ENCODE measurements around the gene ZNF790. TPM values are rescaled to one million over a fixed set of nuclear protein-coding genes. Genes with fewer than 3 reads are reported as not detected.
"Not testable (repeated sequence)": the region's sequence is repeated elsewhere in the genome, so short reads cannot be mapped to it uniquely, and the experiment has no call there.

Gene ZNF790
- total RNA-seq (2014; rRNA removed; shearing (Covaris generic)): 0.37 TPM in 1 of 2 replicates, not detected in the other

DNA sequence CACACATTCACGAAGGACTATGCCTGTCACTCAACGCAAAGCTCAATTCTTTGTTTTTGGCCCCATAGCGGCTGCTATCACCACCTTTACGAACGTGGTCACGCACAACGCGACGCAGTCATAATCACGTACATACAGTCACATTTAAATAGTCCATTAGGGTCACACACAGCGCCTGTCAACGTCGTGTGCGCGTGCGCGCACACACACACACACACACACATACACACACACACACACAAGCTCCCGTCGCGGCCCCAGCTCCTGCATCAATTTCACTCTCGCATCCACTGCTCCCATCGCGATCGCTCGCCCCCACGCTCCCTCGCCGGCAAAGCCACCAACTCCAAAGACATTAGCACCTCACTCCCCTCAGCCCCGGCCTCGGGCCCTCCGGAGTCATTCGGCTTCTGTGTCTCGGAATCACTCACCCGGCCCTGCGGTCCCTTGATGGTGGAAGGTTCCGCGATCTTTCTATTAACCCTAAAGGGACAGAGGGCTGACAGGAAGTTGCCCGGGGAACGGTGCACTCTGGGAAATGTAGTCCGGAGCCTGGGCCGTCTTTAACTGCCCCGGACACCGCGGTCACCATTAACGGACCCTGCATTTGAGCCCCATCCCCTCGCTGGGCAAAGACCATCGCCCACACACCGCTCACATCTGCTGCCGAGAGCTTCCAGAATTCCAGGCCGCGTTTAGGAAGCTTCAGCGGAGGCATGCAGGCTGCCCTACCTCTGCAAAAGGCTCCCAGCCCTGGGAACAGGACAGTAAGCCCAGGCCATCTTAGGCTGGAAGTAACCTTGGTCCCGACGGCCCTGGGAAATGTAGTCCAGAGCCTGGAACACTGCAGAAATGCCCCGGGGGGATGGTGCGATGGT is at the start of gene ZNF790:
TSS of gene ZNF790 (minus strand) at position 482 of the 878 bp plus-strand sequence. CDS start 12,768 bp downstream, outside the sequence.
- no peak for DNase-seq (ENCODE audit: low spot score)

- no peak for DNase-seq (ENCODE audit: low spot score)
Observed at GRCh38 chr19:36876993-36877938, 39.1 kb upstream of the ZNF790 start.

DNA sequence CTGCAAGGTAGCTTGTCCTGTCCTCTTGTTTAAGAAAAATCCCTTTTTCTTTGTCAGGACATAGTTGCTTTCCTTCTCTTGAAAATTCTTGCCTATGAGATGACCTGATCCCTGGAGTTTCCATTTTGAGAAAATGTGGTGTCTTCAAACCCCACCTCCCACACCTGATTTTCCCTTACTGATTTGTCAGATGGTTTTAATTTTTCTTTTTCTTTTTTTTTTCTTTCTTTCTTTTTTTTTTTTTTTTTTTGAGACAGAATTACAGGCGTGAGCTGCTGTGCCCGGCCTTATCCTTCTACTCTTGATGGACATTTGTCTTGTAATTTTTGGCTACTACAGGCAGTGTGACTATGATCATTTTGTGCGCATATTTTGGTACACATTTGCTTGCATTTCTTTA is 13.7 kb upstream of the ZNF790 start:
- DNase-seq (ENCODE audit: low spot score): no peak

DNA sequence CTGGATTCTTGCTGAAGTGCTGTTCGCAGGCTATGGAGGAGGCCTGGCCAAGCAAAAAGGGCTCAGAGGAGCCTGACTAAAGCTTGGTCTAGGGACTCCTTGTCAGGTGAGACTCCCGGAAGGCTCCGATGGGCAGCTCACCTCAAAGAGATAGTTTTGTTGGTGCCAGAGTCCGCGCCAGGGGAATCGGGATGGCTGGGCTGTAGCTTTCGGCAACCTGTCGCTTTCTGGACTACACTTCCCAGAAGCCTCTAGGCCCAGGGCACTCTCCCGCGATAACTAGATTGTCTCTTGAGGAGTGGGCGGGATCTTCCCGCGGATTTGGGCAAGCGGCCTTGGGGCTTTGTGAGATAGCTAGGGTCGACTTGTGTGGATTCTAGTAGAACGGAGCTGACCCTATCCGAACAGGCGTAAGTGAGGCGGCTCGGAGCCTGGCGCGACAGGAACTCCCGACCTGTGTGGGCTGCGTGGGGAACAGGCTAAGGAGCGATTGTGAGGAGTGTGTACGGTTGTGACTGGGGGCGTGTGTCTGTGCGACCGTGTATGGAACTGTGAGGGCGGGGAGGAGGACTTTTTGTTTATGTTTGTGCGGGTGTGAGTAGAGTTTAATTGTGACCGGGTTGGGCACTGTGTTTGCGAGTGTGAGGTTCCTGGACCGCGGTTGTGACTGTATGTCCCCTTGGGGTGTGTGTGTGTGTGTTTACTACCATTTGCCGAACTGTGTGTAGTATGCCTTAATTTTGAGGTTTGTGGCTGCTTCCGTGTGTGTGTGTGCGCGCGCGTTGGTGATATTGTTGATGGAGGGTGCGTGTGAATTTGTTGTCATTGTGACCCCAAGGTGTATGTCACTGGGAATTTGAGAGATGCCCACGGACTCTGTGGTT is 12.6 kb upstream of the ZNF790 start, which contains the start of gene ZNF345:
TSS of gene ZNF345 (plus strand) at position 318 of the 884 bp plus-strand sequence. CDS start 25,955 bp downstream, outside the sequence.
- no peak for DNase-seq (ENCODE audit: low spot score)

DNA sequence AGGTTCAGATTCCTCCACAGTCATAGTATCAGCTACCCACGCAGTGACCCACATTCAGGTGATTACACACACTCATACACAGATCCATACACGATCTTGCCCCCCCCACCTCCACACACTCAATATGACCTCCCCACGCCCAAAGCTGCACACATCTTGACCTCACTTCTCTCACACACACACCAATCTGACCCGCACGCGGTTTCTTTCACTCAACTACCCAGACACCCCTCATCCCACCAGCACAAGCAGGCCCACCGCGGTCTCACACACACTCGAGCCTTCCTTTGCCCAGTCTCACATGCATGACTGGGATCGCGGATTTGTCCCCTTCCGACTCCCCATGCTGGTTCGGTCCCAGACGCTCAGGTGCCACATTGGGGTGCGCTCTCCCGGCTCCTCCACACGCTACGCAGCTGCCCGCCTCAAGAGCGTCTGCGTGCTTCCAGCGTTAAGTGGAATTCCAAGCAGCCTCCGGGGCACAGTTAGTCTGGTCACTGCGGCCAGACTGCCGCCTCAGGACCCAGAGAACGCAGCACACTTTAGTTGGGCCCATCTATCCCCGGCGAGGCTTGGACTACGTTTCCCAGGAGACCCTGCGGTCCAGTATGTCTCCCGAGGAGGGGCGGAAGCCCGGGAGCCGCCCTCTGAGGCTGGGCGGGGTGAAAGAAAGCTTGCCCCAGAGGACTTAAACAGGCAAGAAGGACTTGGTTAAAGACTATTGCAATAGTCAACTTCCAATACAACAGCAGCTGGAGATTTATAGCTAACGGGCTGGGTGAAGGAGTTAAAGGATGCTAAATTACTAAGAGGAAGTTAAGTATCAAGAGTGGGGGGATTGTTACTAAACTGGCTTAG is 11.7 kb upstream of the ZNF790 start:
- no peak for DNase-seq (ENCODE audit: low spot score)

DNA sequence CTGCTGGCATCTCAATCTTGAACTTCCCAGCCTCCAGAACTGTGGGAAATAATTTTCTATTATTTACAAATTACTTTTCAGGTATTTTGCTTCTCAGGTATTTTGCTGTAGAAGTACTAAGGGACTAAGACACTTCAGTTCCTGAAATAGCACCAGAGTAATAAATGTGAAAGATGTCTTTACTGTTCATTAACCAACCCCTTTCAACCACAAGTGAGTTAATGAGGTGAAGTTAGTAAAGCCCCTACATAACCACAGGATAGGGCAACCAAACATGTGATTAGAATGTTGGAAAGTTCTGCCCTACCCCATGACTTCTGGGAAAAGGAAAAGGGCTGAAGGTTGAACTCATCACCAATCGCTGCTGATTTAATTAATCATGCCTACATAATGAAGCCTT is 9.8 kb upstream of the ZNF790 start:
- DNase-seq (ENCODE audit: low spot score): no peak

DNA sequence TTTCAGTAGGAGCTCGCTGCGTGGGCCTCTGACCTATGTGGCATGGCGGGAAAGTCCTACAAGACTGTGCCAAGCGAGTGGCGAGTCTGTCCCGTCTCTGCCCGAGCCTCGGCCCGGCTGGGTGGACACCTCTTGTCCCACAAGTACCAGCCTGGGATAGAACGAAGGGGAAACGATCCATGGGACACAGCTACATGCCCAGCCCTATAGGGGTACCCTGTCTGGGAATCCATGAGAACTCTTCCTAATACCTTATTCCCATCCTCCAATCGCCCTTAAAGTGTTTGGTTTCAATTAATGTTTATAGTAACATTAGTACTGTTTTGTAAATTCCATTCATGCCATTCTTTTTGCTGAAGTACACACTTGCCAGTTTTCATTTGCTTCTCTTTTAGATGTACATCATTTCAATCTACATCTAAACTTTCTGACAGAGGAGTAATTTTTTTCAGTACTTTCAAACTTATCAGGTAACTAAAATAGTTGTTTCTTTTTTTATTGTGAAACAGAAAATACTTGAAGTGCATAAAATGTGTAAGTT is 667 bp upstream of the ZNF790 start:
- DNase-seq (ENCODE audit: low spot score): no peak

DNA sequence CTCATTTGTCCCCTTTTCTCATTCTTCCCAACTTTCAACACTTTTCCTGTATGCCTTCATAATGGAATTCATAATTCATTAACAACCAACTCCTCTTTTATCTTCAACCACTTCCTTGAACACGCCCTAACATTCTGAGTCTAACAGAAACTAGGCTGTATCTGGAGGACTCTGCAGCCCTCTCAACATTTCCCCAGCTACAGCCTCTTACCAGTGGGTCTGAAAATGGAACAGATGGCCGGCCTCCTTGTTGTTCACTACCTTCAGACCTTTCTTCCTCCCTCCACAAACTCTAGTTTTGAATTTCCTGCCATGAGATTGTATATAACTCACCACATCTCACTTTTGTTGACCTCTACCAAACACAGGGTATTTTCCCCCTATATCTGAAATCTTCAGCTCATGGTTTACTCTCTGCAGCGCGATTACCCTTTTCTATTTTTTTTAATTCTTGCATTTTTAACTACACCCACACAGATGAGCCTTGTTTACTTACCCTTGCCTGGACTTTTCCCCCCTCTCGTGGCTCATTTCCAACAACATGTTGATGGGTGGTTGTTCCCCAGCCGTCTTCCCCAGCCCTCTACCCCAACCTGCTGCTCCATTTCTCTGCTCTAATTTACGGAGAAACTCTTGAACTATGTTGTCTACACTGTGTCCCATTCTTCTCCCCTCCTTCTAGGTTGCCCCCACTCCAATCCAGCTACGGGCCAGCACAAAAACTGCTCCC is 846 bp downstream of the ZNF790 start:
- DNase-seq (ENCODE audit: low spot score): no peak

DNA sequence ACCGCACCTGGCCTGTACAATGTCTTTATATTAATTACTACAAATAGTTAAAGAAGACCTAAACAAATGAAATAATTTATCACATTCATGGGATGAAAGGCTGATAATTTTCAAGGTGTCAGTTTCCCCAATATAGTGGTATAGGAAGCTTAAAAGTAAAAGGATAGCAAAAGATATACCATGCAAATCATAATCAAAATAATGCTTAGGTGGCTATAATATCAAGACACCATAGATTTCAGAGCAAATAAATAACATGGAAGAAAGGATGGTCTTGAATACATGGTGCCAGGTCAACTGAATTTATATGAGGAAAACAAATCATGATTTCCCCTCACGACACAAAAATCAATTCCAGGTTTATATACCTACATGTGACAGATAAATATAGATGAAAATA is 4.8 kb downstream of the ZNF790 start:
- no peak for DNase-seq (ENCODE audit: low spot score)

DNA sequence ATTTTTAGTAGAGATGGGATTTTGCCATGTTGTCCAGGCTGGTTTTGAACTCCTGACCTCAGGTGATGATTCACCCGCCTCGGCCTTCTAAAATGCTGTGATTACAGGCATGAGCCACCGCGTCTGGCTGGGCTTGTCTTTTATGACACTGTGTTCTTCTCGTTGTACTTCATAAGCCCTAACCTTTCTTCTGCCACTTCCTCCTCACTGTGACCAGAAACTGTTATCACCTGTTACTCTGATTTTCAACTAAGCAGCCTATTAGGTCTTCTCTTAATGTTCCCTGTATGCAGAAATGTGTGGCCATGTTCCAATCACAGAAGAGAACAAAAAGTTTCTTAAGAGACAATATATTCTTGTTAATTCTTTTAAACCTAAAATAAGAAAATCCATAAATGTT is 16.4 kb downstream of the ZNF790 start:
- DNase-seq (ENCODE audit: low spot score): no peak

DNA sequence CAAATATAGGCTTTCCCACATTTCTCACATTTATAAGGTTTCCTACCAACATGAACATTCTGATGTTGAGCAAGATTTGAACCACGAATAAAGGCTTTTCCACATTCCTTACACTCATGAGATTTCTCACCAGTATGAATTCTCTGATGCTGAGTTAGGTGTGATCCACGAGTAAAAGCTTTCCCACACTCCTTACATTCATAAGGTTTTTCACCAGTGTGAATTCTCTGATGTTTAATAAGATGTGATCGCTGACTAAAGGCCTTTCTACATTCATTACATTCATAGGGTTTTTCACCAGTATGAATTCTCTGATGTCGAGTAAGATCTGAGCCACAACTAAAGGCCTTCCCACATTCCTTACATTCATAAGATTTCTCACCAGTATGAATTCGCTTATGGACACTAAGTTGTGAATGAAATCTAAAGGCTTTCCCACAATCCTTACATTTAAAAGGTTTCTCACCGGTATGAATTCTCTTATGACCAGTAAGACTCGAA is 19.0 kb downstream of the ZNF790 start:
- DNase-seq (ENCODE audit: low spot score): no peak

DNA sequence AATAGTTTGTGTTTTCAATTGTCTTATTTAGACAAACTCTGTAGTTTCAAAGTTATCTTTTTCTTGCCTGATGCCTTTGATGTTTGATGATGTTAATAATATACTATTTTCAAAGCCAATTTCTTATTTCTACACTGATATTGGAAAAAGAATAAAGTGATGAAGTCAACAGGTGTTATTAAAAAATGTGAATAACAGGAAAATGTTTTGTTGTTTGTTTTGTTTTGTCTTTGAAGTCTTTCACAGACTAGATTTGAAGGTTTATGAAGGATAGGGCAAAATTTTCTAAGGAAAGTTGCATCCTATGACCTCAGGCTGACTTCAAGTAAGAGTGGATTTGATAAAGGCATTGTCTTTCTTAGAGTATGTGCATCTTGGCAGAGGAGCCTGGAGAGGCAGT is 31.2 kb downstream of the ZNF790 start:
- DNase-seq (ENCODE audit: low spot score): no peak

GRCh38 chr19:36805364-36805763 is 32.8 kb downstream of the ZNF790 start:
- no peak for DNase-seq (ENCODE audit: low spot score)

DNA sequence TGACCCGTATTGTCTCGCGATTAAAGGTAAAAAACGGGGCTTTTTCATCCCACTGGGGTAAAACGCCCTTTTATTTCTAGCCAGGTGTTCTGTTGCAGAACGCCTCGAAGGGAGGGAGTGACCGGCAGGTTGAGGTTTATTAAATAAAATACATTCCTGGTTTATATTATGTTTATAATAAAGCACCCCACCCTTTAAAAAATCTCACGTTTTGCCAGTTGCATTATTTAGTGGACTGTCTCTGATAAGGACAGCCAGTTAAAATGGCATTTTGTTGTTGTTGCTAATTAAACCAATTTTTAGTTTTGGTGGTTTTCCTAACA is 40.4 kb downstream of the ZNF790 start:
- no peak for DNase-seq (ENCODE audit: low spot score)

DNA sequence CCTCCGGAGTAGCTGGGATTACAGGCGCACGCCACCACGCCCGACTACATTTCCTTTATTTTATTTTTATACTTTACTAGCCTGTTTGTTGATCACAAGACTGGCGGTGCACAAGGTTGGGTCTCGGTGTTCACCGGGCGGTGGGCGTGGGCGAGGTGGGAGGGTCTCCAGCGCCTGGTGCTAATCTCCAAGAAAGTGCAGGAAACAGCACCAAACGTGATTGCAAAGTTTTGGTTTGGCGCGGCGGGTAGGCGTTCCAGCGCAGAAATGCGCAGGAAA is 41.5 kb downstream of the ZNF790 start:
- DNase-seq (ENCODE audit: low spot score): no peak

- DNase-seq (ENCODE audit: low spot score): not testable (repeated sequence)
Observed at GRCh38 chr19:36791420-36792141, 46.6 kb downstream of the ZNF790 start.

DNA sequence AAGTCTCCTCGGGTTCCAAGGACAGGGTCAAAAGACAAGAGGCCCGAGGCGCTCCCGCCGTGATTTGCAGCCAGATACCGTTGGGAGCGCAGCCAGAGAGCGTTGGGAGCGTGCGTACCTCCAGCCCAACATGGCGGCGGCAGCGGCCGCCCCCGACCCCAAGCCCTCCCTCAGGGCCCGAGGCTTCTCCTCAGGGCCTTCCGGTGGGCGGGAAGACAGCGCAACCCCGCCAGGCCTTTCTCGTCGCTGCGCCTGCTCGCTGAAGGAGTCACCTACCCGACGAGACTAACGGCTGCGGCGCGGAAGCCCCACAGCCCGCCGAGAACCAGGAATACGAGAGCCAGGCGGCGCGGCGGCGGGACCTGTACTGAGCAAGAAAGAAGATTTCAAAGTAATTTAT is 62.4 kb downstream of the ZNF790 start:
- DNase-seq (ENCODE audit: low spot score): no peak

DNA sequence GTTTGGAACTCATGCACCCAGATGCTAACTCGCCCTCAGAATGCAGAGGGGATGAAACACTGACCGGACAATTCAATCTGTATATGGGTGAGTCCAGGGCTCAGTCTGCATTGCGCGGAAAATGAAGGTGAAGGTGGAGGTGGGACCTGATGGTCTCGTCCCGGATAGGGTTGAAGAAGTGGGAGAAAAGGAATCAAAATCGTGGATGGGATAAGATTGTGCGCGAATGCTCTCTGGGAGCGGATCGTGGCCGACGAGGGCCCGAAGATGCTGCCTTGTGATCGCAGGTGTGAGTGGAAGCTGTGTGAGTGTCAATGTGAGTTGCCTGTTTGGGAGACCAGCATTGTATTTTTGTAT is 65.0 kb downstream of the ZNF790 start:
- DNase-seq (ENCODE audit: low spot score): no peak

Data from HT-29 (cell line).